Smooth muscle cell (in vitro differentiated cells): ENCODE data around the gene CHCHD6. TPM values are rescaled to one million over a fixed set of nuclear protein-coding genes. Genes with fewer than 3 reads are reported as not detected.

ENCODE experiments used
- DNase-seq: peaks from one replicate; lab custom pipeline; 2025; ENCODE audit not compliant: unreplicated experiment; lab: John Stamatoyannopoulos, UW
- H2AFZ ChIP-seq: fragments of 200-600 bp; sonication (generic); 2 replicates; pipeline ENCODE4 v1.6.0; 2016; ENCODE audit warnings: antibody characterized with exemption, low read depth, mild to moderate bottlenecking
- H3F3A ChIP-seq: fragments of 200-600 bp; sonication (generic); 2 replicates; pipeline ENCODE4 v1.6.0; 2017; ENCODE audit warnings: antibody characterized with exemption, low read depth
- H3K27ac ChIP-seq: fragments of 200-600 bp; sonication (generic); 2 replicates; pipeline ENCODE4 v1.5.1; 2016; ENCODE audit warnings: low read depth, mild to moderate bottlenecking
- H3K27me3 ChIP-seq: fragments of 200-600 bp; sonication (generic); 2 replicates; pipeline ENCODE4 v1.6.1; 2016; ENCODE audit warnings: low read depth, mild to moderate bottlenecking
- H3K36me3 ChIP-seq: fragments of 200-600 bp; sonication (generic); 2 replicates; pipeline ENCODE4 v1.5.1; 2016; ENCODE audit warnings: low read depth
- H3K4me1 ChIP-seq: fragments of 200-600 bp; sonication (generic); 2 replicates; pipeline ENCODE4 v1.5.1; 2016; ENCODE audit warnings: low read depth
- H3K4me2 ChIP-seq: fragments of 200-600 bp; sonication (generic); 2 replicates; pipeline ENCODE4 v1.6.0; 2016; ENCODE audit warnings: mild to moderate bottlenecking
- H3K4me3 ChIP-seq: fragments of 200-600 bp; sonication (generic); 2 replicates; pipeline ENCODE4 v1.5.1; 2016; ENCODE audit warnings: mild to moderate bottlenecking
- H3K79me2 ChIP-seq: fragments of 200-600 bp; sonication (generic); 2 replicates; pipeline ENCODE4 v1.6.0; 2016; ENCODE audit warnings: low read depth, mild to moderate bottlenecking
- H3K9ac ChIP-seq: fragments of 200-600 bp; sonication (generic); 2 replicates; pipeline ENCODE4 v1.6.0; 2016; ENCODE audit warnings: low read depth
- H3K9me3 ChIP-seq: fragments of 200-600 bp; sonication (generic); replicated peaks from 2 replicates; pipeline ENCODE4 v1.5.1; 2016; ENCODE audit warnings: low read depth
- H4K20me1 ChIP-seq: fragments of 200-600 bp; sonication (generic); 2 replicates; pipeline ENCODE4 v1.6.0; 2016; ENCODE audit warnings: low read depth
- CTCF ChIP-seq: fragments of 200-600 bp; sonication (generic); IDR thresholded peaks from 2 replicates; pipeline ENCODE4 v1.5.1; 2017; ENCODE audit warnings: borderline replicate concordance, mild to moderate bottlenecking, antibody characterized with exemption; ENCODE audit not compliant: insufficient read depth, poor library complexity, severe bottlenecking
- WGBS: methylation state at CpG from one replicate; pipeline ENCODE4 v1.1.7; 2016; ENCODE audit warnings: low lambda C conversion rate; 5-methylcytosine and 5-hydroxymethylcytosine counted together
- polyA plus RNA-seq: library from polyadenylated mRNA; unstranded; fragments of >200 nt; fragmentation: Nextera tagmentation; extraction: Ambion mirVana; gene quantifications from 2 replicates; pipeline ENCODE4 v1.2.1, GENCODE V29; 2016
- total RNA-seq: library from RNA; depleted of rRNA; stranded (reverse); fragments of >200 nt; gene quantifications from 2 replicates; pipeline ENCODE4 v1.2.3, GENCODE V29; 2014

The CHCHD6 gene
- total and polyA plus RNA-seq, 2 experiments from 2014 or later, result 6.7 to 27.2 TPM

DNA sequence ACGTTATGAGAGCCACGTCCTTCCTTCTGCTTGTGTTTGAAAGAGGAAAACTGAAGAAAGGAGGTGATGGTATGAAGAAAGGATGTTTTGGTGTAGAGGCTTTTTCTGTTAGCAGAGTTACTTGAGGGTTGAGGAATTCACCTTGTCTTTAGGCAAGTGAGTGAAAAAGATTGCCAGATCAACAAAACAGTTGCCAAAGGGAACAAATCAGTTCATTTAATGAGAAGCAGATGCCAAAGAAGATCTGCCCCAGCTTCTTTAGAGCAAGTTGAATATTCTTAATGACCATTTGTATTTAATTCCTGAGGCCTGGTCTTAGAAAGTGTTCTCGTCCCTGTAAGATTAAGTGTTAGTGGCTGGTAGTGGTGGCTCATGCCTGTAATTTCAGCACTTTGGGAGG lies 2.6 kb downstream of the CHCHD6 start:
- Histone ChIP-seq H2AFZ (no peak overlapping the region), H3K4me2 (no peak overlapping the region), H3K4me3 (no peak overlapping the region), H3K27me3 (no peaks in the 10 kb centered on the region), H3K36me3 (no peaks in the 10 kb centered on the region), H3K4me1 (peaks cover 10% of the 10 kb centered on the region), H3K79me2 (peaks cover 3% of the 10 kb centered on the region), H4K20me1 (no peaks in the 10 kb centered on the region), H3F3A (no peaks in the 10 kb centered on the region), H3K9ac (no peak overlapping the region), H3K27ac (no peak overlapping the region), H3K9me3 (no peaks in the 10 kb centered on the region)
- DNase-seq, result no peak
- no peak for TF ChIP-seq CTCF
- 95% methylated on average over 3 of the region's 3 CpGs for WGBS

DNA sequence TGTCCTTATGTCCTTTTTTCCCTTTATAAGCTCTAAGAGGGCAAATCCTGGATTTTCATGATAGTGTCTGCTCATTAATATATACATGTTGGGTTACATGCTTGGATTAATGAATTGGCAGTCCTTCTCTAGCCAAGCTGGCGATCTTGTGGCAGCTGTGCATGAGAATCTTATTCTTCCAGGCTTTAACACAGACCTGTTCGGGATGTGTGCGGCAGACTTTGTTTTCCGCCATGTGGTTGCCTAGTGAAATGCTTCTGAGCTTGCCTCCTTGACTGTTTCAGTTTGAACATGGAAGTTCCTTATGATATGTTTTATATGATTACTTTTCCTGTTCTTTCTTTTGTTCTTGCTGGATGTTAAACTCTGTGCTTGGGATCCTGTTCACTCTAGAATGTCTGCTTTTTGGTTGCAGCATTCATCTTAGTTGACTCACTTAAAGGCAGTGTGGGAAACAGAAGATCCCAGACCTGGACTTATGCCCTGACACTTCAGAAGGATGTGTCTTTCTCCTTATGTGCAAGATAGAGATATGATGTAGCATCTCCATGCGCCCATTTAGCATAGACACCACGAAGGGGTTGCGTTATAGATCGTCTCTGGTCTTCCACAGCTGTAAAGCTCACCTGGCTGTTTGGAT lies 7.2 kb downstream of the CHCHD6 start:
- WGBS, result 93% methylated on average over 8 of the region's 8 CpGs
- H3K27ac ChIP-seq, result no peak overlapping the region
- H3K9ac ChIP-seq, result no peak overlapping the region
- no peak overlapping the region for H2AFZ ChIP-seq
- TF ChIP-seq CTCF, result no peak
- H3K79me2 ChIP-seq, result no peaks in the 10 kb centered on the region
- H3K4me2 ChIP-seq, result no peak overlapping the region
- no peaks in the 10 kb centered on the region for H3K4me1 ChIP-seq
- no peaks in the 10 kb centered on the region for H3K27me3 ChIP-seq
- H3F3A ChIP-seq, result no peaks in the 10 kb centered on the region
- no peak overlapping the region for H3K4me3 ChIP-seq
- no peaks in the 10 kb centered on the region for H3K36me3 ChIP-seq
- no peaks in the 10 kb centered on the region for H3K9me3 ChIP-seq
- no peak for DNase-seq
- H4K20me1 ChIP-seq, result peaks cover 24% of the 10 kb centered on the region

- no peak overlapping the region for H3K4me3 ChIP-seq
- H3K27me3 ChIP-seq, result no peaks in the 10 kb centered on the region
- no peak for DNase-seq
- no peak overlapping the region for H2AFZ ChIP-seq
- no peaks in the 10 kb centered on the region for H3K9me3 ChIP-seq
- peaks cover 44% of the 10 kb centered on the region for H4K20me1 ChIP-seq
- no peaks in the 10 kb centered on the region for H3K79me2 ChIP-seq
- no peak overlapping the region for H3K27ac ChIP-seq
- 96% methylated on average over 7 of the region's 7 CpGs for WGBS
- H3F3A ChIP-seq, result no peaks in the 10 kb centered on the region
- TF ChIP-seq CTCF, result no peak
- H3K9ac ChIP-seq, result no peak overlapping the region
- H3K4me1 ChIP-seq, result no peaks in the 10 kb centered on the region
- no peaks in the 10 kb centered on the region for H3K36me3 ChIP-seq
- no peak overlapping the region for H3K4me2 ChIP-seq
These were observed 9.2 kb downstream of the CHCHD6 start for GRCh38 chr3:126713199-126713598.

- H3F3A ChIP-seq, result no peaks in the 10 kb centered on the region
- no peaks in the 10 kb centered on the region for H3K27me3 ChIP-seq
- H3K9ac ChIP-seq, result no peak overlapping the region
- H3K36me3 ChIP-seq, result no peaks in the 10 kb centered on the region
- no peak overlapping the region for H3K4me3 ChIP-seq
- H3K4me1 ChIP-seq, result no peaks in the 10 kb centered on the region
- no peaks in the 10 kb centered on the region for H3K79me2 ChIP-seq
- no peak for TF ChIP-seq CTCF
- no peak overlapping the region for H3K27ac ChIP-seq
- no peak for DNase-seq
- no peak overlapping the region for H3K4me2 ChIP-seq
- peaks cover 49% of the 10 kb centered on the region for H4K20me1 ChIP-seq
- WGBS, result 87% methylated on average over 14 of the region's 14 CpGs
- no peaks in the 10 kb centered on the region for H3K9me3 ChIP-seq
- no peak overlapping the region for H2AFZ ChIP-seq
These were observed 10.3 kb downstream of the CHCHD6 start for GRCh38 chr3:126714276-126714900.
